Central memory CD4-positive, alpha-beta T cell (primary cell): ENCODE measurements around the gene KLHDC7B.
A peak's percentile ranks its signal among the peaks of the same experiment; 100 is the strongest.
"Not testable (repeated sequence)": the region's sequence is repeated elsewhere in the genome, so short reads cannot be mapped to it uniquely, and the experiment has no call there.

Source experiments
- DNase-seq: peaks from one replicate; pipeline ENCODE4 v3.0.0; 2022

Gene KLHDC7B

GRCh38 chr22:50517495-50518260 lies 28.0 kb upstream of the KLHDC7B start:
- DNase-seq, result no peak

GRCh38 chr22:50518606-50519005 lies 27.1 kb upstream of the KLHDC7B start:
- no peak for DNase-seq

GRCh38 chr22:50519151-50519550 lies 26.5 kb upstream of the KLHDC7B start:
- no peak for DNase-seq

GRCh38 chr22:50520184-50520583 lies 25.5 kb upstream of the KLHDC7B start:
- not testable (repeated sequence) for DNase-seq

GRCh38 chr22:50520826-50521453 lies 24.8 kb upstream of the KLHDC7B start:
- DNase-seq, result no peak

GRCh38 chr22:50521710-50522109 lies 24.0 kb upstream of the KLHDC7B start:
- no peak for DNase-seq

- no peak for DNase-seq
These were observed 23.4 kb upstream of the KLHDC7B start for GRCh38 chr22:50522208-50522805.

- DNase-seq, result no peak
These were observed 22.8 kb upstream of the KLHDC7B start for GRCh38 chr22:50522806-50523438.

- DNase-seq, result no peak
These were observed 22.3 kb upstream of the KLHDC7B start for GRCh38 chr22:50523458-50523805.

- no peak for DNase-seq
These were observed 21.7 kb upstream of the KLHDC7B start for GRCh38 chr22:50523806-50524675.

GRCh38 chr22:50524676-50525103 lies 21.0 kb upstream of the KLHDC7B start:
- no peak for DNase-seq

GRCh38 chr22:50525104-50525857 lies 20.4 kb upstream of the KLHDC7B start, which contains the start of gene SCO2:
Gene SCO2, minus strand, starts transcription at chr22:50525598. Its CDS starts 1,187 bp downstream, at chr22:50524411.
- peak; percentile 97 for DNase-seq

- DNase-seq, result no peak
These were observed 19.9 kb upstream of the KLHDC7B start for GRCh38 chr22:50525858-50526107.

- DNase-seq, result peak; percentile 80
These were observed 19.4 kb upstream of the KLHDC7B start for GRCh38 chr22:50526108-50526833.

GRCh38 chr22:50526834-50527801 lies 18.6 kb upstream of the KLHDC7B start:
- no peak for DNase-seq

- DNase-seq, result no peak
These were observed 17.6 kb upstream of the KLHDC7B start for GRCh38 chr22:50527921-50528681.

- no peak for DNase-seq
These were observed 16.9 kb upstream of the KLHDC7B start for GRCh38 chr22:50528682-50529415.

GRCh38 chr22:50529416-50529896 lies 16.2 kb upstream of the KLHDC7B start:
- DNase-seq, result no peak
